MCF 10A (cell line): ENCODE data around the gene CACNA2D4. TPM values are rescaled to one million over a fixed set of nuclear protein-coding genes. Genes with fewer than 3 reads are reported as not detected.

Experiments used
- BruUV-seq: library from RNA; stranded (reverse); fragments of 400-500 nt; replicated peaks from 2 replicates; lab custom pipeline; 2021; lab: Mats Ljungman, UMichigan
- CTCF ChIA-PET: fragments of 300-600 bp; sonication (Branson Sonifier 250); formaldehyde crosslinking; extraction: SDS; loops from one replicate; lab custom pipeline; 2021; ENCODE audit warnings: antibody characterized with exemption, inconsistent platforms; lab: Yijun Ruan, JAX
- POLR2A ChIA-PET: fragments of 300-600, 350-650 bp; sonication (Branson Sonifier 250); formaldehyde crosslinking; extraction: SDS; loops from one replicate; lab custom pipeline; 2020; ENCODE audit warnings: antibody characterized with exemption, inconsistent platforms; lab: Yijun Ruan, JAX
- DNase-seq: peaks from one replicate; pipeline ENCODE4 v3.0.0-alpha.2; 2018; ENCODE audit not compliant: unreplicated experiment
- H3K27ac Mint-ChIP-seq: one replicate; pipeline ENCODE4 v1.8.0; 2022; ENCODE audit warnings: mild to moderate bottlenecking, low read depth, mixed read lengths; ENCODE audit not compliant: unreplicated experiment
- H3K27me3 Mint-ChIP-seq: one replicate; pipeline ENCODE4 v1.8.0; 2022; ENCODE audit warnings: mixed read lengths; ENCODE audit not compliant: insufficient read depth, unreplicated experiment
- H3K36me3 Mint-ChIP-seq: one replicate; pipeline ENCODE4 v1.8.0; 2022; ENCODE audit warnings: mild to moderate bottlenecking, moderate library complexity, mixed read lengths; ENCODE audit not compliant: insufficient read depth, unreplicated experiment
- H3K4me1 Mint-ChIP-seq: one replicate; pipeline ENCODE4 v1.8.0; 2022; ENCODE audit warnings: mixed read lengths; ENCODE audit not compliant: insufficient read depth, unreplicated experiment
- H3K4me3 Mint-ChIP-seq: one replicate; pipeline ENCODE4 v1.8.0; 2022; ENCODE audit warnings: mild to moderate bottlenecking, moderate library complexity, mixed read lengths; ENCODE audit not compliant: unreplicated experiment
- H3K9me3 Mint-ChIP-seq: one replicate; pipeline ENCODE4 v1.8.0; 2022; ENCODE audit warnings: mixed read lengths; ENCODE audit not compliant: unreplicated experiment
- CTCF ChIP-seq: fragments of 200-600 bp; IDR thresholded peaks from one replicate; pipeline ENCODE4 v1.8.0; 2022; ENCODE audit warnings: antibody characterized with exemption, mild to moderate bottlenecking; ENCODE audit not compliant: unreplicated experiment
- intact Hi-C: fragments of 100-400 bp; cut with micrococcal nuclease; formaldehyde crosslinking; loops from 2 replicates; pipeline ENCODE4 v1.14.1; 2022
- total RNA-seq: library from RNA; stranded (reverse); gene quantifications from 2 replicates; pipeline ENCODE4 v1.2.3, GENCODE V29; 2022

Gene CACNA2D4
- total RNA-seq, 1 experiment from 2014 or later: not detected

- no peaks in the 10 kb centered on the region for H3K27me3 Mint-ChIP-seq
- ChIA-PET CTCF (interaction anchor here (0.7 to 1.8 kb wide), 3 partner anchors 9 to 148 kb away, joined by 5 to 14 read pairs (median 6); no protein-coding TSS in a partner anchor), POLR2A (interaction anchor here (1.4 kb wide), 1 partner anchor 91 kb away, joined by 4 read pairs; the partner anchor contains the start of gene ADIPOR2)
- H3K27ac Mint-ChIP-seq: no peak overlapping the region
- intact Hi-C loops: no loop called here
- peaks cover 28% of the 10 kb centered on the region for H3K4me1 Mint-ChIP-seq
- peaks cover 40% of the 10 kb centered on the region for H3K36me3 Mint-ChIP-seq
- no peak for TF ChIP-seq CTCF
- H3K4me3 Mint-ChIP-seq: no peak overlapping the region
- DNase-seq: no peak
- no peaks in the 10 kb centered on the region for H3K9me3 Mint-ChIP-seq
- no TSS peak for BruUV-seq
Observed at GRCh38 chr12:1781772-1782171, 136.7 kb downstream of the CACNA2D4 start.

GRCh38 chr12:1779783-1780182, 138.7 kb downstream of the CACNA2D4 start:
- Mint-ChIP-seq H3K4me1 (peaks cover 43% of the 10 kb centered on the region), H3K27ac (peak overlapping the region; percentile 49), H3K4me3 (no peak overlapping the region), H3K9me3 (no peaks in the 10 kb centered on the region), H3K36me3 (peaks cover 25% of the 10 kb centered on the region), H3K27me3 (no peaks in the 10 kb centered on the region)
- ChIA-PET POLR2A (interaction anchor here (0.7 to 1.6 kb wide), 2 partner anchors 89 to 120 kb away, joined by 4 to 6 read pairs; partner anchors contain the start of gene ADIPOR2), CTCF (interaction anchor here (0.6 to 1.8 kb wide), 4 partner anchors 11 to 145 kb away, joined by 3 to 11 read pairs (median 6); no protein-coding TSS in a partner anchor)
- intact Hi-C loops: loop anchor here (2.0 kb wide), 1 partner anchor 89 kb away; the partner anchor contains the start of gene ADIPOR2
- TF ChIP-seq CTCF: no peak
- DNase-seq: peak; percentile 43
- BruUV-seq: no TSS peak

- intact Hi-C loops: loop anchor here (2.0 kb wide), 1 partner anchor 88 kb away; the partner anchor contains the start of gene ADIPOR2
- POLR2A ChIA-PET: interaction anchor here (0.7 to 1.6 kb wide), 3 partner anchors 77 to 88 kb away, joined by 3 to 6 read pairs (median 3); partner anchors contain the start of gene ADIPOR2
- Mint-ChIP-seq H3K27me3 (no peaks in the 10 kb centered on the region), H3K36me3 (peaks cover 23% of the 10 kb centered on the region), H3K9me3 (no peaks in the 10 kb centered on the region), H3K4me1 (peaks cover 45% of the 10 kb centered on the region), H3K27ac (no peak overlapping the region), H3K4me3 (no peak overlapping the region)
- CTCF ChIA-PET: interaction anchor here (1.8 kb wide), 1 partner anchor 12 kb away, joined by 11 read pairs; no protein-coding TSS in a partner anchor
- BruUV-seq: TSS peak; percentile 12
- peak; percentile 14 for DNase-seq
- TF ChIP-seq CTCF: no peak
Observed at GRCh38 chr12:1778911-1779310, 139.5 kb downstream of the CACNA2D4 start.

- TF ChIP-seq CTCF: no peak
- Mint-ChIP-seq H3K9me3 (no peaks in the 10 kb centered on the region), H3K36me3 (peaks cover 28% of the 10 kb centered on the region), H3K27ac (no peak overlapping the region), H3K27me3 (no peaks in the 10 kb centered on the region), H3K4me3 (peak overlapping the region; percentile 14), H3K4me1 (peaks cover 49% of the 10 kb centered on the region)
- intact Hi-C loops: loop anchor here (2.0 kb wide), 1 partner anchor 87 kb away; the partner anchor contains the start of gene ADIPOR2
- no TSS peak for BruUV-seq
- ChIA-PET CTCF (interaction anchor here (1.0 kb wide), 2 partner anchors 9 to 145 kb away, joined by 3 to 4 read pairs; no protein-coding TSS in a partner anchor), POLR2A (interaction anchor here (1.2 kb wide), 1 partner anchor 13 kb away, joined by 3 read pairs; no protein-coding TSS in a partner anchor)
- peak; percentile 49 for DNase-seq
Observed at GRCh38 chr12:1777798-1778197, 140.7 kb downstream of the CACNA2D4 start.
